ENCODE measurements around the gene ETS1.

The ETS1 gene, protein sequence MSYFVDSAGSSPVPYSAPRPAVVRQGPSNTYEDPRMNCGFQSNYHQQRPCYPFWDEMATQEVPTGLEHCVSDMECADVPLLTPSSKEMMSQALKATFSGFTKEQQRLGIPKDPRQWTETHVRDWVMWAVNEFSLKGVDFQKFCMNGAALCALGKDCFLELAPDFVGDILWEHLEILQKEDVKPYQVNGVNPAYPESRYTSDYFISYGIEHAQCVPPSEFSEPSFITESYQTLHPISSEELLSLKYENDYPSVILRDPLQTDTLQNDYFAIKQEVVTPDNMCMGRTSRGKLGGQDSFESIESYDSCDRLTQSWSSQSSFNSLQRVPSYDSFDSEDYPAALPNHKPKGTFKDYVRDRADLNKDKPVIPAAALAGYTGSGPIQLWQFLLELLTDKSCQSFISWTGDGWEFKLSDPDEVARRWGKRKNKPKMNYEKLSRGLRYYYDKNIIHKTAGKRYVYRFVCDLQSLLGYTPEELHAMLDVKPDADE

DNA sequence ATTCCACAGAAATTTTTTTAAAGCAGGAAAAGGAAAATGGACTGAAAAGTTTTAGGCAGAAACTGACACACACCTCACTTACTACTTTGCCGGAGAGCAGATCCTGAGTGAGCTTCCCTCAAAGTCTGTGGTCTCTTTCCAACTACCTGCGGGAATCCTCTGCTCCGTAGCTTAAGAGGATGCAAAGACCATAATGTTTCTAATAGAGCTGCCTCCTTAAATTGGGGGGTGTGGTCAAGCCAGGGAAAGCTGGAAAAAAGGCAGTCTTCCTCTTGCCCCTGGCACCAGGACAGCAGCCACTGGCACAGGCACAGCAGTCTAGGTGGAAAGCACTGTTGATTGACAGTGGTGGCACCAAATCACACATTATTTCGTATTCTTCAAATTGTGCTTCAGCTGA, at the start of gene ETS1:
Gene ETS1 (minus strand): TSS at position 144 of the 400 bp plus-strand sequence. CDS start 14,428 bp downstream, outside the sequence.
- in situ Hi-C loops (cut with HindIII; ENCODE audit: low sequenced_read_pairs) = no loop called here

DNA sequence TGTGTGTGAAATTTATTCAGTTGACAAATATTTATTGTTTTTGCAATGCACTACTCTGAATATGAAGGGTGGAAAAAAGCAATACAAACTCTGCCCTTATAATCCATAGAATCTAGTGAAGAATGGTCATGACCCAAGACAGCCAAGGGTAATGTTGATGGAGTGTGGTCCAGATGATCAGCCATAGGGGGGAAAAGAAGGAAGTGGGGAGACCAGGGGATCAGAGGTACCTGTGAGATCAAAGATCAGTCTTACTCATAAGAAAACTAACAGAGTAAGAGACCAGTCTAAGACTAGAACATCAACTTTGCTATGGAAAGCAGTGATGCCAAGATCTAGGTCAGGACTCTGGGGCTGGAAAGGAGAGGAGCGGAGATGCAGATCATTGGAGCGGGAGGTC, 47.0 kb upstream of the ETS1 start:
- in situ Hi-C loops (cut with HindIII; ENCODE audit: low sequenced_read_pairs) = loop anchor here (10.0 to 25.0 kb wide), 2 partner anchors 347 to 480 kb away; no protein-coding TSS in a partner anchor

DNA sequence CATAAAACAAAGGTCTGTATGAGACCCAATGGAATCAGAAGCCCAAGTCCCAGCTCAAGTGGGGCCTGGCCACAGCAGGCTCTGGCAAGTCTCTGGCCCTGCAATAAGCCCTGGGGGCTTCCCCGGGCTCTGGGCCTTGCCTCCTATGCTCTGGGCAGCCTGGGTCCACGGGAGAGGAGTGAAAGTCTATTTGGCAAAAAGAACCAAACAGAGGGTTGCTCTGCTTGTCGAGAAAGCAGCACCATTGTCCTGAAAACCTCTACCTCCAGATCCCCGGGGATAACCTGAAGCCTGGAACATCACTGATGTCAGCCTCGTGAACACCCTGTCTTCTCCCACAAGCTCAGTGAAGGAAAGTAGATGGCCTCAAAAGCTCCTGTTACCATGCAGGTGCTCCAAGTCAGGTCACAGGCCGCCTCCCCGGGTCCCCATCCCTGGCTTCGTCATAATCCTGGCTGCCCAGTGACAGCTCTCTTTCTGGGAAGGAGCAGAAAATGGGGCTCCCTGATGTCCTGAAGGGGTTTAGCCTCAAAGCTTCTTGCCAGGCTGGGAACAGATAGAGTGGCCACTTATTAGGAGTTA, 46.1 kb upstream of the ETS1 start:
- in situ Hi-C loops (cut with HindIII; ENCODE audit: low sequenced_read_pairs) = loop anchor here (10.0 to 25.0 kb wide), 2 partner anchors 346 to 479 kb away; no protein-coding TSS in a partner anchor

DNA sequence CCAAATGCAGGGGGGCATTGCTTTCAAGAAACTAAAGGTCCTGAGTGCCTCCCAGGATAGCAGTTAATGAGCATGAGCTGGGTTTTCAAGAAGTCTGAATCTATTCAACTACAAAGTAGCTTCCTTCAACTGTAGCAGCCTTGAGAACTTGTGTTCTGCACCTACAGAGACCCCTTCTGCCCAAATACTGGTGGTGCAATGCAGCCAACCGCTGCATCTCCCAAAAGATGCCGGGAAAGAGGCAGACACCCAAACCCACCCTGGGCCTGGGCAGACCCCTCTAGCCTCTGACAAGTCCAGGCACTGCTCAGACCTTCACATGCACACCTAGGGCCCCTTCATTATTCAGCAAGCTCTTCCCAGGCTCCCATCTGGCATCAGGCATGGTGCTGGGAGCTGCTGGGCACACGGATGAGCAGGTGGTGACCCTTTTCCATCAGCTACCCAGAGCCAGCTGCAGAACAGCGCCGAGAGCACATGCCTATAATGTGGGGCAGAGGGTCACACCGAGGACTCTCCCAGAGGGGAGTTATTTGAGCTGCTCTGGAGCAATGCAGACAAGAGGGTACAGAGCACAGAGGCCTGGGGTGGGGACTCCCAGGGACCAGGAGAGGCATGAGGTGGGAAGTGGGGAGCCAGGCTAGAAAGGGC, 44.9 kb upstream of the ETS1 start:
- in situ Hi-C loops (cut with HindIII; ENCODE audit: low sequenced_read_pairs) = loop anchor here (10.0 to 25.0 kb wide), 2 partner anchors 345 to 477 kb away; no protein-coding TSS in a partner anchor

DNA sequence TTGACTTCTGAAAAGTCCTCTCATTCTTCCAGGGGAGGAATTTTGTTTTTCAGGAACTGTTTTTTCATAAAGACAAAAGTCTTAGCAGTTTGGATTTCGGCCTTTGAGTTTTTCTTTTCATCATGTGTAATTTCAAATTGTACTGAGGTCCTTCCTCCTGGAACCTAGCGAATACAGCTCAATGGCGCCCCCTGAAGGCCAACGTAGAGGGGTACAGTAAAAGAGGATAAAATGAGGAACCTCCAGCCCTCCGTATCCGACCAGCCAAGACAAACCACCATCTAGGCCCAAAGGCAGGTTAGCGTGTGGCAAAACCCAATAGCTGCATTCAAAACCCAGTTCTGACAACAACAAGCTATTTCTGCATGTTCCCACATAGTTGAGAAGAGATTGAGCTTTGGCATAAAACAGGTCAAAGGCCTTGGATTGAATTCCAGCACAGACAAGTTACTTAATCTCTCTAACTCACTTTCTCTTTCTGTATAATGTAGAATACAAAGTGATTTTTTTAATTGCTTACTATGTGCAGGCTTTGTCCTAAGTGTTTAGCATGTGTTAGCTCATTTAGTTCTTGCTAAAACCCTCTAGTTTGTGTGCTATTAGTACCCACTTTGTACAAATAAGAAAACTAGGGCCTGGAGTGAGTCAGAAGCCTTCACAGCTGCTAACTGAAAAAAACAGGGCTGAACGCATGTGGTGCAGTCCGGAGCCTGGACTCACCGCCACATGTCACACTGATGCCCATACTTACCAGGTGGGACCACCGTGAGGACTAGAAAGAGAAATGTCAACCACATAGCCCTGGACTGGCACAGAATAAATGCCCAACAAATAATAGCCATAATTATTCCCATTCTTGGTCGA, 43.2 kb upstream of the ETS1 start:
- in situ Hi-C loops (cut with HindIII; ENCODE audit: low sequenced_read_pairs) = loop anchor here (10.0 to 25.0 kb wide), 2 partner anchors 343 to 476 kb away; no protein-coding TSS in a partner anchor

DNA sequence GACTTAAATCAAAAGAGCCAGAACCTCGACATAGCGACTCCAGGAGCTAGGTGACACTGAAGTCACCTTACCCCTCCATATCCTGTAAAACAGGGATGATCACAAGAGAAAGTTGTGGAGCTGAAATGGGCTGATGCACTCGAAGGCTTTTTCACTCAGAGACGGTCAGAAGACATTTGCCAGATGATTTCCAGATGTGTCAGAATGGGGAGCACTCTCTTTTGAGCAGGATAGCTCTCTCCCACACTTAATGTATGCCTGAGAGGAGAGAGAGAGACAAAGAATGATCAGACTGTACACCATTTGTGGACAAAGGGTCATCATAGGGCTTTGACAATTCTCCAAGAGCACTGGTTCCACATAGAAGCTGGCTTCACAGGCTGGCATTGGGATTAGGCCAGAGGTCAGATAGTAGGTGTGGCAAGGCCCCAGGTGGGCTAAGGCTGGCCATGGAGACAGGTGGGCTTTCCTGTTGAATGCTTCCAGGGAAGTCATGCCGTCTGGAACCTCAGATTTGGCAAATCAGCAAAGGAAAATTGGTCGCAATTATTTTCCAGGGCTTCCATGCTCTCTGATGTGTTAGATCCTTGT, 42.3 kb upstream of the ETS1 start:
- in situ Hi-C loops (cut with HindIII; ENCODE audit: low sequenced_read_pairs) = loop anchor here (10.0 to 25.0 kb wide), 2 partner anchors 342 to 475 kb away; no protein-coding TSS in a partner anchor

DNA sequence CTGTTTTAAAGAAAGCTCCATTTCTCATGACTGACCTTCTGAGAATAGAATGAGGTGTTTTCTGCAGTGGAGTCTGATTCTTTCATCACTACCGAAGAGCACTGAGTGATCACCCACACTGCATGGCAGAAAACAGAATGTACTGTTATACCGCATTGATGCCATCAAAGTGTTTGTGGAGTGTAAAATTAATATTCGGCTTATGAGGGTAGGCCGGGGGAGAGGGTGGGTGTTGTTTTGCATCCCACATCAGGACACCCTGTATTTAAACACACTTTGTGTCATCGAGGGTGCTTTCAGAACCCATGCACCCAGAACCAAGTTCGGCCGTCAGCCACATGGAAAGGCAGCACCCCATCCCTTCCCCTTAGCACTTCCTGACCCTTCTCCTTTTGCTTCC, 41.3 kb upstream of the ETS1 start:
- in situ Hi-C loops (cut with HindIII; ENCODE audit: low sequenced_read_pairs) = loop anchor here (25.0 kb wide), 1 partner anchor 341 kb away; no protein-coding TSS in a partner anchor

DNA sequence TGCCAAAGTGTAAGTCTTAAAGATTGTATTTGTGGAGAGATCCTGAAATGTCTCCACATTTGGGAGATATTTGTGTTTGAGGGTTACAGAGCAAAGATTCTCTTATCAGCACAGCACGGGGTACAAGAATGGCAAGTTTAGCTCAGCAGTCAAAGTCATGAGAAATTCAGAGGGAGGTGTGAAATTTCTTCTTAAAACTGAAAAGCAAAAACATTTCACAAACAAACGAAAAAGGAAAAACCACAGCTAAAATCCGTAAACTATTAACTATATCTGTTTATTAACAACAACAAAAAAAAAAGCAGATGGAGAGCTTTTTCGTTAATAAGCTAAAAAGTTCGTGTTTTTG, 40.9 kb upstream of the ETS1 start:
- in situ Hi-C loops (cut with HindIII; ENCODE audit: low sequenced_read_pairs) = loop anchor here (25.0 kb wide), 1 partner anchor 341 kb away; no protein-coding TSS in a partner anchor

DNA sequence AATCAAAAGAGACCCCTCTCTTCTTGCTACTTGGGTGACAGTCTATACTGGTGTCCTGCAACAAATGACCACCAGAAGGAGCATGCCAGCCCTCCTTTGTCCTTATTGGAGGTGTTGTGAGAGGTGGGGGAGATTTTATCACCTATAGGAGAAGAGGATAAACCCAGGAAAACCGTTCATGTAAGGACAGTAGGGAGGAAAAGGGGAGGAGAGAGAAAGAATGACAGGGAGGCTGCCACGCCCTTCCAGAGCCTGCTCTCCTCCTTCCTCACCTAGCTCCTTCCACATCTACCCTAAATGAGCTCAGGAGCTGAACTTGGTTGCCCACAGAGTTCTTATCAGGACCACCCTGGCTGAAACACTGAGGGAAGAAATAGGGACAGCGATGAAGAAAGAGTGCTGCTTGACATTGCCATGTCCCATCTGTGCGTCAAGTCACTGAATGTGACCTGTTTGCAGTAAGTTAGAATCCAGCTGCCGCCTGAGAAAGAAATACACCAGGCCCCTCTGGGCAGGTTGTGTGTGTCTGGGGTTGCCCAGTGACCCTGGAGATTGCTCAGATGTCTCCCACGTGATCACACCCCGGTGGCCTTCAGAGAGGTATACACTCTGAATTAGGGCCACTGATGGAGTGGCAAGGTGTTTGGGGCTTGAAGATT, 40.4 kb upstream of the ETS1 start:
- in situ Hi-C loops (cut with HindIII; ENCODE audit: low sequenced_read_pairs) = loop anchor here (25.0 kb wide), 1 partner anchor 340 kb away; no protein-coding TSS in a partner anchor

DNA sequence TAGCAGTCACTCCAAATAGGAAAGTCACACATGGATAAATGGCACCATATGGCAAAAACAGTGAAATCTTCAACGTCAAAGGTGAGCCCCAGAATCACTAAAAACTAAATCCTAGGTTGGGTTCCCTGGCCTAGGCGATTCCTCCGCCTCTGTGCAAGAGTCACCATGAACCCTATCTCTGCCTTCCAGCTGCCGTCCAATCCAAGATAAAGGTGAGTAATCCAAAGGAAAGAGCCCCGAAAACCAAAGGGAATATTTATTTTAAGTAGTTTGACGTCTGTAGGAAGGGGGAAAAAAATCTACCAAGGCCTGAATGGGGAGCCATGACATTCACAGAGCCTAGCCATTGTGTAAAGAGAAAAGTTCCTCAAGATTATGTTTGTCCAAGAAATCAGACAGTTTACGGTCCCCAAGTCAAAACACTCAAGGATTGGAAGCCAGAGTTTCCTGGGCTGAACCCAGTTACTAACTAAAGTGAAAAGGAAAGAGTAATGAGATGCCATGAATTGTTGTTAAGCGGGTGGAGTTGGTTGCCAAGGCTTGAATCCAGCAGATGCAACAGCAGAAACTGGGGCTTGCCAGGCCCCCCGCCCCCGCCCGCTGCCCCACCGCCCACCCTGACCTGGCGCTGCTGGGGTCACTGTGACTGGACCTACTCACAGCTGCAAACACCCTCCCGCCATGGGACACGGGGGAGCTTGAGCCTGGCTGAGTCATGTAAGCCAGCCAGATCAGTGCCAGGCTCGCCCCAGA, 39.7 kb upstream of the ETS1 start:
- in situ Hi-C loops (cut with HindIII; ENCODE audit: low sequenced_read_pairs) = loop anchor here (25.0 kb wide), 1 partner anchor 340 kb away; no protein-coding TSS in a partner anchor

DNA sequence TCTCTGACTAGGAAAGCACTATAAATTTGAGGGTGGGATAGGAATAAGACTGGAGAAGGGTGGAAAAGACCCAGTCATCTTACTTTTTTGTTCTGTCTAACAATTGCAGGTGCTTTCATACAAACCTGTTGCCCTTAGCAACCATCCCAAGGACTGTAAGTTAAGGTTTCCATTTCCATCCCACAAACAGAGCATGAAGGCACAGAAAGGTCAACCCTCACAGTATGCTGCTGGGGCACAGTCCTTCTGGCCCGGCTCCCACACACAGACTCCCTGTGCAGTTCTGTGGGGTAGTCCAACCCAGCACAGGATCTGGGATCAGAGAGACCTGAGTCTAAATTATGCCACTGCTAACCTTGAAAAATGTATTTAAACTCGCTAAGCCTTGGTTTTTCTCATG, 38.4 kb upstream of the ETS1 start:
- in situ Hi-C loops (cut with HindIII; ENCODE audit: low sequenced_read_pairs) = loop anchor here (25.0 kb wide), 1 partner anchor 338 kb away; no protein-coding TSS in a partner anchor

DNA sequence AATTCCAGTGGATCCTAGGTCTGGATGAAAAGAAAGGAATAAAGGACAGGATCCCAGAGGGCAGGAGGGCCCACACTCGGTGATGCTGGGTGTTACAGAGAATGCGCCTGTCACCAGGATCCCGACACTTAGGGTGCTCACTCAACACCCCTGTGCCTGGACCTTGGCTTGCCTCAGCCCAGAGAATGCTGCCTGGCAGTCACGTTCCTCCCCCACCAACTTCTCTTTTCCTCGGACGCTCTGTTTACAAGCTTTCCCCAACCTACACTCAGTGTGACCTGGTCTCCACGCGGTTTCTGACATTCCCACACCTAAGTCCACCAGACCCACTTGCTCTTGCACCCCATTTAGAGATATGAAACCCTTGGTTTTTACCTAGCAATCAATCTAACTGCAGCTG, 38.0 kb upstream of the ETS1 start:
- in situ Hi-C loops (cut with HindIII; ENCODE audit: low sequenced_read_pairs) = loop anchor here (25.0 kb wide), 1 partner anchor 338 kb away; no protein-coding TSS in a partner anchor

DNA sequence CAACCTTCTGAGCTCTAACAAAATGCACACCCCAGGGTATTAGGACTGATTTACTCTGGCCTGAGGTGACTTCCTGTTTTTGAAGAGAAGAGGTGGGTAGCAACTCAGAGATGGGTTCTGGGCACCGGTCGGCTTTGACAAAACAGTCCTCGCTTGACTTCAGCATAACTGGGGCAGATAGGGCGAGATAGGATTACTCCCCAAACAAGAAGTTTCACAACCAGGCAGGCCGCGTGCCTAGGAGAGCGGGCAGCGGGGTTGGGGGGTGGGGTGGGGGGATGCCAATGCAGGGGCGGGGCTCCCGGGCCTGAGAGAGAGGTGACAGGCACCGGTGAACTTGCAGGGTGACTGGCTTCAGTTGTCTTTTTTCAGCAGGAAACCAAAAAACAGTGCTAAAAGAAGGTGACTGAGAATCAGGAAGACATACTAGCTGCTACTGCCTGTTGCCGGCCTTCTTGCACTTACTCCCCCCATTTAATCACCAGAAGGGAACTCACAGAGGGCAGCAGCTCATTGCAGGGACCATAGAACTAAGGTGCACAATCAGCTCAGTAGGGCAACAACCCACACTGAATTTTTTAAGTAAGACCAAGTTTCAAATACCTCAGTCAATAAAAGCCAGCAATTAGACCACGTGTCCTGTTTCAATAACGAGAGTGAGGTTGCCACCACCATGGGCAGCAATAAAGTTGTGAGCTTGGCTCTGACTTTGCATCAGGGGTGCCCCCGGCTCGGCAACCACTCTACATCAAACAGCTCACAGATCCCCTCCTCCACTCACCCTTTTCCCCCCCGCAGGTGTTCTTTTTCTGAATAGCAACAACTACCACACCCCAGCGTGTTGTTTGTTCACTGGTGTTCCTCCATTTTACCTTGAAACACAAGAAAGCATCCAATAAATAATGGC, 37.2 kb upstream of the ETS1 start:
- in situ Hi-C loops (cut with HindIII; ENCODE audit: low sequenced_read_pairs) = loop anchor here (5.0 to 25.0 kb wide), 3 partner anchors 112 to 337 kb away; no protein-coding TSS in a partner anchor

DNA sequence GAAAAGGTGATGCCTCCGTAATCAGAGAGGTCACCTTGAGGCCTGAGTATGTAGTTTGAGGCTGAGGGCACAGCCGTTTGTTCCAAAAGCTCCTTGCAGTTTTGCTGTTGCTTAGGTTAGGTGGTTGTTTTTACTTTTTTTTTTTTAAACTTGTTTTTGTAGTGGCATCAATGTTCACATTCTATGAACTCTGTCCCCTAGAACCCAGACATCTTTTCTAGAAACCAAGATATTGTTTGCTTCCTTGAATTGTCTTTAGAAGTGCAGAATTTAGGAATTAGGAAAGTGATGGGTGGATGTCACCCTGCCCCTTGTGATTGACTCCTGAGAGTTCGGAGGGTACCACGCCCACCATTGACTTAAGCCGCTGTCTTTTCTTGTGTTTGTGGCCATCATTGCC, 35.7 kb upstream of the ETS1 start:
- in situ Hi-C loops (cut with HindIII; ENCODE audit: low sequenced_read_pairs) = loop anchor here (5.0 to 25.0 kb wide), 2 partner anchors 111 to 214 kb away; no protein-coding TSS in a partner anchor

DNA sequence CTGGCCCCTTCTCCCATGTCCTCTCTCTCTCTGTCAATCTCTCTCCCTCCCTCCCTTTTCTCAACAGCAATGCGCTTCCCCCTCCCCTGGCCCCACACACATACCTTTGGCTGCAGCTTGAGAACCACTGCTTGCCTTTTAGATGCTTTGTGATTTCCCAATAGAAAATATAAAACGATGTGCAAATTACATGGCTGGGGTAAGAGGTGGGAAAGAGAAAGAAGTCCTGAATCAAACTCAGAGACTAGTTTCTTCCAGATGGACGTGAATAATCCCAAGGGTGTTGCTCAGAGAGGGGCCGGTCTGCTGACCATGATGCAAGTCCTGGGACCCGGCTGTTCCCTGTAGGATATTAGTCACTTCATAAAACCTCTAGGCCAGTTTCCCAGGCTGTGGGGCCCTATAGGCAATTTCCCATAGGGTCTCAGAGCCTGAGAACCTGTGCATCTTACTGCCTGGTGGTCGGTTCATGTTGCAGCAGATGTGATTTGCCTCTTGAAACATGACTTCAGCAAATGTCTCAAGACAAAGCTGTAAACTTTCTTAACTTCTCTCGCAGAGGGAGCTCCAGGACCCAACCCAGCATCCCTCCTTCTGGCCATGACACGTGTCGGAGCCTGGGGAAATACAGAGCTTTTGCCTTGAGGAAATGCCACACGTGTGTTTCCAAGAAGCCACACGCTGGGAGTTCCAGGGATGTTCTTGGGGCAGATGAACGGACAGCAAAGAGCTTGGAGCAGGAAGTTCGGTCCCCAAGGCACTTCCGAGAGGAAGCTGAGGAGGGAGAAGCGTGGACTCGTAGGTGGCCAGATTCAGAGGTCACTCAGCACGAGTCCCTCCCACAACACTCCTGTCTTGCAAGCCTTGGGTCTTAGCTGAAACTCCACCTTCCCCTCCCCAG, 34.5 kb upstream of the ETS1 start:
- in situ Hi-C loops (cut with HindIII; ENCODE audit: low sequenced_read_pairs) = loop anchor here (5.0 to 25.0 kb wide), 2 partner anchors 110 to 215 kb away; no protein-coding TSS in a partner anchor
